HepG2 (cell line): Measurements from ENCODE around the gene PNPLA2. TPM values are rescaled to one million over a fixed set of nuclear protein-coding genes. Genes with fewer than 3 reads are reported as not detected.

Experiments used
- ATF7-NPFF ChIP-seq: sonication (generic); formaldehyde crosslinking; IDR thresholded peaks from 2 replicates; pipeline ENCODE4 v1.8.1; 2023; ENCODE audit warnings: mild to moderate bottlenecking, low read depth, missing genetic modification reagents, moderate library complexity
- CHCHD3 ChIP-seq: sonication (generic); formaldehyde crosslinking; IDR thresholded peaks from 2 replicates; pipeline ENCODE4 v1.8.0; 2022; ENCODE audit warnings: mild to moderate bottlenecking, missing genetic modification reagents, moderate library complexity
- DPF2 ChIP-seq: sonication (generic); formaldehyde crosslinking; IDR thresholded peaks from 2 replicates; pipeline ENCODE4 v1.4.0; 2020; ENCODE audit warnings: mild to moderate bottlenecking, low read depth, missing genetic modification reagents, borderline replicate concordance
- FLYWCH1 ChIP-seq: sonication (generic); formaldehyde crosslinking; IDR thresholded peaks from 2 replicates; pipeline ENCODE4 v1.8.1; 2023; ENCODE audit warnings: mild to moderate bottlenecking, missing genetic modification reagents
- HCFC1 ChIP-seq: fragments of 150-350 bp; IDR thresholded peaks from 2 replicates; pipeline ENCODE4 v1.6.1; 2014; ENCODE audit warnings: low read depth, low read length
- HES4 ChIP-seq: sonication (generic); formaldehyde crosslinking; IDR thresholded peaks from 2 replicates; pipeline ENCODE4 v1.9.0; 2021; ENCODE audit warnings: mild to moderate bottlenecking, missing genetic modification reagents, borderline replicate concordance
- NFKBIZ ChIP-seq: IDR thresholded peaks from 2 replicates; pipeline ENCODE4 v1.6.1; 2018; ENCODE audit warnings: missing genetic modification reagents, missing compliant biosample characterization
- PCBP1 ChIP-seq: fragments of 200-400 bp; formaldehyde crosslinking; IDR thresholded peaks from 2 replicates; pipeline ENCODE4 v1.6.1; 2017; ENCODE audit warnings: mild to moderate bottlenecking, low read depth, low read length, borderline replicate concordance
- POLR2A ChIP-seq, 2 experiments: IDR thresholded peaks; 2 replicates each; pipeline ENCODE4 v1.6.1; 2011; ENCODE audit warnings: low read depth in 2 of 2, low read length in 2 of 2, mild to moderate bottlenecking in 1 of 2, moderate library complexity in 1 of 2; ENCODE audit not compliant: insufficient read depth in 1 of 2
- SATB2 ChIP-seq: sonication (generic); formaldehyde crosslinking; IDR thresholded peaks from 2 replicates; pipeline ENCODE4 v1.5.0; 2020; ENCODE audit warnings: missing genetic modification reagents
- SUZ12 ChIP-seq: fragments of 150-350 bp; IDR thresholded peaks from 2 replicates; pipeline ENCODE4 v1.6.1; 2014; ENCODE audit warnings: low read depth, low read length
- YY1 ChIP-seq: IDR thresholded peaks from 2 replicates; pipeline ENCODE4 v1.6.1; 2011; ENCODE audit warnings: low read length, low read depth, moderate library complexity, mild to moderate bottlenecking; ENCODE audit not compliant: insufficient read depth, insufficient replicate concordance
- ZBTB38 ChIP-seq: sonication (generic); formaldehyde crosslinking; IDR thresholded peaks from 2 replicates; pipeline ENCODE4 v1.5.1; 2020; ENCODE audit warnings: mild to moderate bottlenecking, missing genetic modification reagents
- ZFX ChIP-seq: sonication (generic); formaldehyde crosslinking; IDR thresholded peaks from 2 replicates; pipeline ENCODE4 v1.4.0; 2020; ENCODE audit warnings: mild to moderate bottlenecking, low read depth, missing genetic modification reagents, moderate library complexity
- ZKSCAN5 ChIP-seq: sonication (generic); formaldehyde crosslinking; IDR thresholded peaks from 2 replicates; pipeline ENCODE4 v1.5.1; 2020; ENCODE audit warnings: mild to moderate bottlenecking, missing genetic modification reagents
- ZNF44 ChIP-seq: sonication (generic); formaldehyde crosslinking; IDR thresholded peaks from 2 replicates; pipeline ENCODE4 v1.5.1; 2020; ENCODE audit warnings: mild to moderate bottlenecking, missing genetic modification reagents
- ZNF607 ChIP-seq: sonication (generic); formaldehyde crosslinking; IDR thresholded peaks from 2 replicates; pipeline ENCODE4 v1.5.1; 2020; ENCODE audit warnings: missing genetic modification reagents, mild to moderate bottlenecking, borderline replicate concordance
- ZNF790 ChIP-seq: sonication (generic); formaldehyde crosslinking; IDR thresholded peaks from 2 replicates; pipeline ENCODE4 v1.8.0; 2022; ENCODE audit warnings: missing genetic modification reagents, mild to moderate bottlenecking, borderline replicate concordance
- polyA plus RNA-seq, 8 experiments: library from polyadenylated mRNA; depleted of rRNA in 3 of 8; stranded (reverse) in 7 of 8; unstranded in 1 of 8; fragments of >200 nt; fragmentation: Illumina TruSeq in 4 of 8; extraction: Trizol in 4 of 8; gene quantifications; 2 replicates each; pipeline versions ENCODE4 v1.2.1 to v1.2.3, GENCODE V29; 2011 to 2016; ENCODE audit warnings: low read depth in 4 of 8, missing spikeins in 1 of 8, mixed read lengths in 1 of 8; ENCODE audit not compliant: insufficient read depth in 1 of 8
- total RNA-seq, 5 experiments: library from RNA; depleted of rRNA; stranded (reverse); fragments of >200 nt; fragmentation: Illumina TruSeq; extraction: Trizol; gene quantifications; 2 replicates each; pipeline ENCODE4 v1.2.3, GENCODE V29; 2016; ENCODE audit warnings: low read depth in 1 of 5
- TF ChIP-seq, protein P1 (sequence below): sonication (generic); formaldehyde crosslinking; IDR thresholded peaks from 2 replicates; pipeline ENCODE4 v1.5.0; 2020; ENCODE audit warnings: missing genetic modification reagents
- TF ChIP-seq, protein P2 (sequence below): sonication (generic); formaldehyde crosslinking; IDR thresholded peaks from 2 replicates; pipeline ENCODE4 v1.8.1; 2023; ENCODE audit warnings: mild to moderate bottlenecking, inconsistent platforms, moderate library complexity, missing genetic modification reagents, borderline replicate concordance
- TF ChIP-seq, protein P3 (sequence below): sonication (generic); formaldehyde crosslinking; IDR thresholded peaks from 2 replicates; pipeline ENCODE4 v1.8.0; 2022; ENCODE audit warnings: missing genetic modification reagents, mild to moderate bottlenecking, borderline replicate concordance
- TF ChIP-seq, protein P4 (sequence below): sonication (generic); formaldehyde crosslinking; IDR thresholded peaks from 2 replicates; pipeline ENCODE4 v1.5.0; 2020; ENCODE audit warnings: mild to moderate bottlenecking, missing genetic modification reagents

PNPLA2 gene
- total and polyA plus RNA-seq, 2 of the 13 experiments (the other 11 are each of a cell fraction or from before 2014, with no cell fraction given), result 10.5 to 43.2 TPM

DNA sequence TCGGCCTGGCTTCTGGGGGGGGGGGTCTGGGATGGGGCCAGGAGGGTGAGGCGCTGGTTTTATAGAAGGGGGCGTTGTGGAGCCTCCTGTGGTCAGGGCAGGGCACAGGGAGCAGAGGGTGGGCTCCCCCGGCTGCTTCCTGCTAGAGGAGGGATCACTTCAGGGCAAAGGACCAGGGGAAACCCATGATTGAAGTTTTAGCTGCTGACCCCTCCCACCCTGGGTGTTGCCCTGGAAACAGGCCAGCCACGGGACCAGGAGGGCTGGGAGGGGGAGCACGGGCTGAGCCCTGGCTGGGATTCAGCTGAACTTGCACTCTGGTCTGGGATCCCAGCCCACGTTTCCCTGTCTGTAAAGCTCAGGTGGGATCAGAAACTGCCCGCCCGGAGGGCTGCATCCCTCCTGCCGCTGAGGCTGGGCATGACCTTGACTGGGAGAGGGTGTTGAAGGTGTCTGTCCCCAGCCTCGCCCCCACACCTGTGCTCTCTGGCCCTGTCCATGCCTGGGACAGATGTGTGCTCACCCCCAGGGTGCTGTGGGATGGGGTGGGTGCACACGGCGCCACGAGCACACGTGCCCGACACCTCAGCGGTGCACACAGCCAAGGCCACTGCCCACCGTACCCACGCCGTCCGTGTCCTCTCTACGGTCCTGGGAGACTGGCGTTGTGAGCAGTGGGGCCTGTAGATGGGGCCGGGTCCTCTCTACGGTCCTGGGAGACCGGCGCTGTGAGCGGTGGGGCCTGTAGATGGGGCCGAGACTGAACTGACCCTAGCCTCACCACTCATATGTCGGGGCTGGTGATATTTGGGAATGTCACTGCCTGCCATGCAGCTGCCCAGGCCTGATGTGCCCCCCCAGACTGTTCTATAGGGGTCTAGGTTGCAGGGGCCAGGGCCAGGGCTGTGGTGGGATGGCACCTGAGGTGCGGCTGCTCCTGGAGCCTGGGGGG is 26.3 kb downstream of the PNPLA2 start (continued):
- TF ChIP-seq, protein P1, sequence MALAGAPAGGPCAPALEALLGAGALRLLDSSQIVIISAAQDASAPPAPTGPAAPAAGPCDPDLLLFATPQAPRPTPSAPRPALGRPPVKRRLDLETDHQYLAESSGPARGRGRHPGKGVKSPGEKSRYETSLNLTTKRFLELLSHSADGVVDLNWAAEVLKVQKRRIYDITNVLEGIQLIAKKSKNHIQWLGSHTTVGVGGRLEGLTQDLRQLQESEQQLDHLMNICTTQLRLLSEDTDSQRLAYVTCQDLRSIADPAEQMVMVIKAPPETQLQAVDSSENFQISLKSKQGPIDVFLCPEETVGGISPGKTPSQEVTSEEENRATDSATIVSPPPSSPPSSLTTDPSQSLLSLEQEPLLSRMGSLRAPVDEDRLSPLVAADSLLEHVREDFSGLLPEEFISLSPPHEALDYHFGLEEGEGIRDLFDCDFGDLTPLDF, result no peak
- TF ChIP-seq ZBTB38 (peak; percentile 39; the same call in 1 of the 2 replicates), CHCHD3 (CRISPR knock-in tag) (no peak), DPF2 (CRISPR knock-in tag) (no peak), HES4 (CRISPR knock-in tag) (no peak), SATB2 (CRISPR knock-in tag) (no peak), ZFX (CRISPR knock-in tag) (no peak), ZKSCAN5 (no peak), ATF7-NPFF (CRISPR knock-in tag) (0 out of 2 replicates have a peak, but pooled peaks have one; percentile 14), NFKBIZ (CRISPR knock-in tag) (no peak), SUZ12 (no peak), FLYWCH1 (CRISPR knock-in tag) (no peak), ZNF44 (CRISPR knock-in tag) (no peak), PCBP1 (no peak), ZNF607 (CRISPR knock-in tag) (no peak), YY1 (no peak), POLR2A (IDR thresholded peaks at IDR 0.05; ENCODE audit: insufficient read depth in 1 of 2, low read depth in 2 of 2, low read length in 2 of 2) (no peak), ZNF790 (CRISPR knock-in tag) (no peak), HCFC1 (no peak)
- TF ChIP-seq, protein P2, sequence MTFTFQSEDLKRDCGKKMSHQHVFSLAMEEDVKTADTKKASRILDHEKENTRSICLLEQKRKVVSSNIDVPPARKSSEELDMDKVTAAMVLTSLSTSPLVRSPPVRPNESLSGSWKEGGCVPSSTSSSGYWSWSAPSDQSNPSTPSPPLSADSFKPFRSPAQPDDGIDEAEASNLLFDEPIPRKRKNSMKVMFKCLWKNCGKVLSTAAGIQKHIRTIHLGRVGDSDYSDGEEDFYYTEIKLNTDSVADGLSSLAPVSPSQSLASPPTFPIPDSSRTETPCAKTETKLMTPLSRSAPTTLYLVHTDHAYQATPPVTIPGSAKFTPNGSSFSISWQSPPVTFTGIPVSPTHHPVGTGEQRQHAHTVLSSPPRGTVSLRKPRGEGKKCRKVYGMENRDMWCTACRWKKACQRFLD (CRISPR knock-in tag), result no peak
- TF ChIP-seq, protein P3, sequence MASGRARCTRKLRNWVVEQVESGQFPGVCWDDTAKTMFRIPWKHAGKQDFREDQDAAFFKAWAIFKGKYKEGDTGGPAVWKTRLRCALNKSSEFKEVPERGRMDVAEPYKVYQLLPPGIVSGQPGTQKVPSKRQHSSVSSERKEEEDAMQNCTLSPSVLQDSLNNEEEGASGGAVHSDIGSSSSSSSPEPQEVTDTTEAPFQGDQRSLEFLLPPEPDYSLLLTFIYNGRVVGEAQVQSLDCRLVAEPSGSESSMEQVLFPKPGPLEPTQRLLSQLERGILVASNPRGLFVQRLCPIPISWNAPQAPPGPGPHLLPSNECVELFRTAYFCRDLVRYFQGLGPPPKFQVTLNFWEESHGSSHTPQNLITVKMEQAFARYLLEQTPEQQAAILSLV (CRISPR knock-in tag), result no peak
- TF ChIP-seq, protein P4, sequence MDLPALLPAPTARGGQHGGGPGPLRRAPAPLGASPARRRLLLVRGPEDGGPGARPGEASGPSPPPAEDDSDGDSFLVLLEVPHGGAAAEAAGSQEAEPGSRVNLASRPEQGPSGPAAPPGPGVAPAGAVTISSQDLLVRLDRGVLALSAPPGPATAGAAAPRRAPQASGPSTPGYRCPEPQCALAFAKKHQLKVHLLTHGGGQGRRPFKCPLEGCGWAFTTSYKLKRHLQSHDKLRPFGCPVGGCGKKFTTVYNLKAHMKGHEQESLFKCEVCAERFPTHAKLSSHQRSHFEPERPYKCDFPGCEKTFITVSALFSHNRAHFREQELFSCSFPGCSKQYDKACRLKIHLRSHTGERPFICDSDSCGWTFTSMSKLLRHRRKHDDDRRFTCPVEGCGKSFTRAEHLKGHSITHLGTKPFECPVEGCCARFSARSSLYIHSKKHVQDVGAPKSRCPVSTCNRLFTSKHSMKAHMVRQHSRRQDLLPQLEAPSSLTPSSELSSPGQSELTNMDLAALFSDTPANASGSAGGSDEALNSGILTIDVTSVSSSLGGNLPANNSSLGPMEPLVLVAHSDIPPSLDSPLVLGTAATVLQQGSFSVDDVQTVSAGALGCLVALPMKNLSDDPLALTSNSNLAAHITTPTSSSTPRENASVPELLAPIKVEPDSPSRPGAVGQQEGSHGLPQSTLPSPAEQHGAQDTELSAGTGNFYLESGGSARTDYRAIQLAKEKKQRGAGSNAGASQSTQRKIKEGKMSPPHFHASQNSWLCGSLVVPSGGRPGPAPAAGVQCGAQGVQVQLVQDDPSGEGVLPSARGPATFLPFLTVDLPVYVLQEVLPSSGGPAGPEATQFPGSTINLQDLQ (CRISPR knock-in tag), result no peak; the same call in 1 of the 2 replicates
